ENCODE measurements around the gene NSRP1. TPM values are rescaled to one million over a fixed set of nuclear protein-coding genes. Genes with fewer than 3 reads are reported as not detected.

The NSRP1 gene
- total and polyA plus RNA-seq, 2 of the 4 experiments (the other 2 are of a cell fraction): 3.4 to 14.2 TPM

DNA sequence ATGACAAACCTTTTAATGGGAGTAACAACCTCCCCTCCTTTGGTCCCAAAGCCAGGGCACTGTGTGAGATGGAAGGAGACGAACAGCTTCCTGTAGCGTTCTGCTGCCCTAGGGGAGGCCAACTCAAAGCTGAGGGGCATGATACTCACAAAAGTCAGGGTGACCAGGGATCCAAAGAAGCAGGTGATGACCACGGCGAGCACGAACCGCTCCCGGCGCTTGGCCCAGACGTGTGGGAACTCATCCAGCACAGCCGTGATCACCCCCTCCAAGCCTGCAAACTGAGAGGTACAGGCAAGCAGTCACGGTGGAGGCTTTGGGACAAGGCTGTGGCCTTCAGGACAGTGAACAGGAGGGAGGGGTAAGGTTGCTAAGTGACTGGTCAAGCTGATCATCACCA lies 93.8 kb downstream of the NSRP1 start:
- H3K4me3 ChIP-seq (ENCODE audit: insufficient read depth, low read depth, low read length): no peak overlapping the region
- 76% methylated on average over 5 of the region's 11 CpGs; no CpG with 5 or more reads in 1 of the 2 experiments for WGBS, 2 experiments (ENCODE audit: extremely low coverage in 2 of 2, insufficient read length in 1 of 2)
- no peak overlapping the region for H3K4ac ChIP-seq (ENCODE audit: low read depth, low read length)
- no peak overlapping the region for H4K8ac ChIP-seq (ENCODE audit: low read depth in 2 of 2, low read length in 2 of 2)
- in situ Hi-C loops (cut with MboI; ENCODE audit: low sequenced_read_pairs) (no loop called here), dilution Hi-C loops (cut with HindIII; ENCODE audit: low sequenced_read_pairs, unreplicated experiment) (no loop called here), intact Hi-C loops (cut with micrococcal nuclease) (no loop called here)
- H3K36me3 ChIP-seq (ENCODE audit: control insufficient read depth, insufficient read depth, low read length): no peaks in the 10 kb centered on the region
- no peaks in the 10 kb centered on the region for H4K20me1 ChIP-seq (ENCODE audit: insufficient read depth, low read length)
- peaks cover 3% of the 10 kb centered on the region; the same call in 1 of the 2 replicates for H3K9me1 ChIP-seq (ENCODE audit: insufficient read depth, low read length)
- H2BK15ac ChIP-seq (ENCODE audit: low read depth, low read length): no peak overlapping the region
- no peak overlapping the region for H2BK20ac ChIP-seq (ENCODE audit: low read depth, low read length)
- H3K27ac ChIP-seq (ENCODE audit: insufficient read depth, low read length): no peak overlapping the region
- no peak overlapping the region for H2BK120ac ChIP-seq (ENCODE audit: low read depth, low read length)
- TF ChIP-seq NFE2L2 (IDR thresholded peaks at IDR 0.05; ENCODE audit: low read depth, low read length): no peak
- no peak for TF ChIP-seq RAD21 (IDR thresholded peaks at IDR 0.05; ENCODE audit: low read length)
- TF ChIP-seq, protein P1, sequence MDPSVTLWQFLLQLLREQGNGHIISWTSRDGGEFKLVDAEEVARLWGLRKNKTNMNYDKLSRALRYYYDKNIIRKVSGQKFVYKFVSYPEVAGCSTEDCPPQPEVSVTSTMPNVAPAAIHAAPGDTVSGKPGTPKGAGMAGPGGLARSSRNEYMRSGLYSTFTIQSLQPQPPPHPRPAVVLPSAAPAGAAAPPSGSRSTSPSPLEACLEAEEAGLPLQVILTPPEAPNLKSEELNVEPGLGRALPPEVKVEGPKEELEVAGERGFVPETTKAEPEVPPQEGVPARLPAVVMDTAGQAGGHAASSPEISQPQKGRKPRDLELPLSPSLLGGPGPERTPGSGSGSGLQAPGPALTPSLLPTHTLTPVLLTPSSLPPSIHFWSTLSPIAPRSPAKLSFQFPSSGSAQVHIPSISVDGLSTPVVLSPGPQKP (IDR thresholded peaks at IDR 0.05; ENCODE audit: borderline replicate concordance, low read depth, low read length): no peak
- no peak for TF ChIP-seq USF2 (IDR thresholded peaks at IDR 0.05; ENCODE audit: low read depth, low read length)
- TF ChIP-seq RCOR1 (IDR thresholded peaks at IDR 0.05; ENCODE audit: insufficient replicate concordance, low read length): no peak
- TF ChIP-seq SMC3 (IDR thresholded peaks at IDR 0.05; ENCODE audit: low read depth, low read length): no peak
- TF ChIP-seq CTCF (conservative IDR thresholded peaks at IDR 0.05; ENCODE audit: low read depth, low read length): no peak
- TF ChIP-seq CHD1 (IDR thresholded peaks at IDR 0.05; ENCODE audit: low read depth, low read length): no peak
- no peak for TF ChIP-seq FOS (IDR thresholded peaks at IDR 0.05; ENCODE audit: low read depth, low read length)
- TF ChIP-seq RFX5 (IDR thresholded peaks at IDR 0.05; ENCODE audit: low read depth, low read length): no peak
- no peak for TF ChIP-seq MAFK (IDR thresholded peaks at IDR 0.05; ENCODE audit: low read depth, low read length)
- TF ChIP-seq MXI1 (IDR thresholded peaks at IDR 0.05; ENCODE audit: borderline replicate concordance, low read depth, low read length): no peak
- no peak for TF ChIP-seq POLR2A (IDR thresholded peaks at IDR 0.05; ENCODE audit: low read depth, low read length)
- TF ChIP-seq MAZ (IDR thresholded peaks at IDR 0.05; ENCODE audit: borderline replicate concordance, low read depth, low read length): no peak
- TF ChIP-seq BHLHE40 (IDR thresholded peaks at IDR 0.05; ENCODE audit: low read depth, low read length): no peak
- TF ChIP-seq CEBPB (IDR thresholded peaks at IDR 0.05; ENCODE audit: low read depth, low read length): no peak
- no peaks in the 10 kb centered on the region for H3K4me1 ChIP-seq (ENCODE audit: control insufficient read depth, insufficient read depth, low read length)
- no peak overlapping the region for H4K5ac ChIP-seq (ENCODE audit: low read depth, low read length)
- POLR2A ChIA-PET (ENCODE audit: unreplicated experiment): no interaction called here
- no peak overlapping the region for H3K56ac ChIP-seq (ENCODE audit: extremely low read depth, insufficient read depth, low read length)
- CTCF ChIA-PET: no interaction called here
- H4K91ac ChIP-seq (ENCODE audit: insufficient read depth, low read depth, low read length): no peak overlapping the region
- H3K9me3 ChIP-seq (ENCODE audit: control insufficient read depth, insufficient read depth, low read length): no peaks in the 10 kb centered on the region
- H3K14ac ChIP-seq (replicated peaks; ENCODE audit: low read depth, low read length): no peak overlapping the region
- H3K18ac ChIP-seq (ENCODE audit: low read depth, low read length): no peak overlapping the region
- peaks cover 35% of the 10 kb centered on the region for H3K27me3 ChIP-seq (ENCODE audit: control insufficient read depth, insufficient read depth, low read length)
- H2AK9ac ChIP-seq (replicated peaks; ENCODE audit: low read depth, low read length, poor library complexity): no peak overlapping the region
- no peak overlapping the region for H2AFZ ChIP-seq (replicated peaks; ENCODE audit: low read length, poor library complexity)
- H2AK5ac ChIP-seq (ENCODE audit: low read depth, low read length): no peak overlapping the region
- ATAC-seq (ENCODE audit: low read depth): no peak
- DNase-seq: no peak
- no TSS peak for BruUV-seq (replicated peaks)
- H3K4me2 ChIP-seq (ENCODE audit: low read depth, low read length): no peak overlapping the region
- H2BK5ac ChIP-seq (ENCODE audit: low read depth, low read length, poor library complexity, severe bottlenecking): no peak overlapping the region
- H3K23ac ChIP-seq (ENCODE audit: low read depth, low read length): no peak overlapping the region
- H3K9ac ChIP-seq (ENCODE audit: low read depth, low read length): no peak overlapping the region
- H3K79me1 ChIP-seq (ENCODE audit: low read depth in 1 of 2, low read length in 2 of 2): no peaks in the 10 kb centered on the region

Data from IMR-90 (cell line).